ENCODE results near the gene INO80B. TPM values are rescaled to one million over a fixed set of nuclear protein-coding genes. Genes with fewer than 3 reads are reported as not detected.
"Not testable (repeated sequence)": the region's sequence is repeated elsewhere in the genome, so short reads cannot be mapped to it uniquely, and the experiment has no call there.

INO80B gene
- total RNA-seq, 1 donor from 2014 or later = 30.6 TPM

- no peak for DNase-seq (ENCODE audit: low spot score)
Measured at GRCh38 chr2:74474899-74475298, 20.0 kb downstream of the INO80B start.

GRCh38 chr2:74481431-74481830 is 26.5 kb downstream of the INO80B start:
- DNase-seq (ENCODE audit: low spot score) = no peak

GRCh38 chr2:74481961-74482800 is 27.3 kb downstream of the INO80B start:
- DNase-seq (ENCODE audit: low spot score) = no peak

GRCh38 chr2:74482801-74483674 is 28.2 kb downstream of the INO80B start, which contains the start of the genes CCDC142 and TTC31:
TSS of gene CCDC142 (minus strand) at chr2:74482998. CDS start at chr2:74482837, 161 bp downstream.
TSS of gene TTC31 (plus strand) at chr2:74483081. CDS start at chr2:74483096, 15 bp downstream.
- DNase-seq (ENCODE audit: low spot score) = peak; percentile 96

GRCh38 chr2:74483675-74484164 is 28.8 kb downstream of the INO80B start:
- not testable (repeated sequence) for DNase-seq (ENCODE audit: low spot score)

GRCh38 chr2:74486141-74486540 is 31.3 kb downstream of the INO80B start:
- no peak for DNase-seq (ENCODE audit: low spot score)

DNA sequence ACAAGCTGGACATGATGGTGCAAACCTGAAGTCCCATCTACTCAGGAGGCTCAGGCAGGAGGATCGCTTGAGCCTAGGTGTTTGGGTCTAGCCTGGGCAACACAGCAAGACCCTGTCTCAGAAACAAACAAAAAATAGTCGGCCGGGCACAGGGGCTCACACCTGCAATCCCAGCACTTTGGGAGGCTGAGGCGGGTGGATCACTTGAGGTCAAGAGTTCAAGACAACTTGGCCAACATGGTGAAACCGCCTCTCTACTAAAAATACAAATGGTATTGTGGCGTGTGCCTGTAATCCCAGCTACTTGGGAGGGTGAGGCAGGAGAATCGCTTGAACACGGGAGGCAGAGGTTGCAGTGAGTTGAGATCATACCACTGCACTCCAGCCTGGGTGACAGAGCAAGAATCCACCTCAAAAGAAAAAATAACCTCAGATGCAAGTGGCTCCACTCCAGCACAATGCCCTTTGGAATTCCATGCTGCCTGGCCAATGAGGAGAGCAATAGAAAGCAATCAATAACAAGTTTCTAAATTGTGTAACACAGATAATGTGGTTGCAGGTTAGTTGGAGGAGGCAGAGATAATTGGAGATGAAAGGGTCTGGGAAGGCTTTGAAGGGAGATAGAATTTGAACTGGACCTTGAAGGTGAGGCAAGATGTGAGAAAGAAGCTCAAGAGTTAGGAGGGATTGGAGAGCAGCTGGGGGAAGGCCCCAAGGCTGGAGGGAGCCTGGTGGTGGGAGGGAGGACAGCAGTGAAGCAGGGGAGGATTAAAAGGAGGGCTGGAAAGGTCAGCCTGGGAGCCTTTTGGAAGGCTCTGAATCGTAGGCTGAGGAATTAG is 34.0 kb downstream of the INO80B start:
- no peak for DNase-seq (ENCODE audit: low spot score)

GRCh38 chr2:74489906-74490305 is 35.0 kb downstream of the INO80B start:
- DNase-seq (ENCODE audit: low spot score) = no peak

- no peak for DNase-seq (ENCODE audit: low spot score)
Measured at GRCh38 chr2:74491648-74492544, 37.0 kb downstream of the INO80B start.

GRCh38 chr2:74493546-74493945 is 38.7 kb downstream of the INO80B start:
- no peak for DNase-seq (ENCODE audit: low spot score)

DNA sequence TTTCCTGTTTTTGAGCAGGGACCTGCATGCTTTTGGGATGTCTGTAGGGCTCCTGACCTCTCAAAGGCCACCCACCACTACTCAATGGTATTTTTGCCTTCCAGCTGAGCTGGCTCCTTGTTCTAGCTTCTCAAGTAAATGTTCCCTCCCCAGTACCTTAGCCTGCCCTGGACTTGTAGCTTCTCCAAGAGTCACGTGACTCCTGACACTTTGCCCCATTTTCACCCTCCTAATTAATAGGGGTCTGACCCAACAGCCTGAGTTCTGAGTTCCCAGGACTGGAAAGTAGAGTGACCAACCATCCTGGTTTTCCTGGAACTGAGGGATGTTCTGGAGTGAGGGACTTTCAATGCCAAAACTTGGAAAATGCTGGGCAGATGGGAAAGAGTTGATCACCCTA is 40.6 kb downstream of the INO80B start:
- no peak for DNase-seq (ENCODE audit: low spot score)

DNA sequence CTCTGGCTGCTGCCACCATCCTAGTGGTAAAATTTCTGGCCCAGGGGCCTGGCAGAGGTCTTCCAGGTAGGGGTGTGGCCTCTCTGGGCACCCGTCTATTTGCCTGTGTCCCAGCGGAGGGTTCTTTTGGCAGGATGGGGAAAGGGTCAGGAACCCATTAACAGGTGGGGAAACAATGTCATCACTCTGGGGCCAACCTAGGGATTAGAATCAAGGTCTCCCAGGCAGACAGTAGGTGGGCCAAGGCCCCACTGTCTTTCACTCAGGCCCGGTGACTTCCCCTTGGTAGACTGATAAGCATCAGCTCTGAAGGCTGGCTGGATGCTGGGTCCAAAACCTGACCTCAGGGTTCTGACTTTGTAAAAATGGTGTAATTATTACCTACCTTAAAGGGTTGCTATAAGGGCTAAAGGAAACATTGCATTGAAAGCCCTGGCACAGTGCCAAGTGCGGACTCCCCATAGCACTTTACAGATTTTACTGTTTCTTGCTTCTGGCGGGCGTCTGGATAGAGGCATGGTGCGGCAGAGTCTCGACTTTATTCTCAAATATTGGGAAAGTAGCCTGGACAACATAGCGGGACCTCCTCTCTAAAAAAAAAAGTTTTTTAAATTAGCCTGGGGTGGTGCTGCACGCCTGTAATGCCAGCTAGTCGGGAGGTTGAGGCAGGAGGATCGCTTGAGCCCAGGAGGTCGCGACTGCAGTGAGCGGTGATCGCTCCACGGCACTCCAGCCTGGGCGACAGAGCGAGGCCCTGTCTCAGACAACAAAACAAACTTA is 42.3 kb downstream of the INO80B start:
- no peak for DNase-seq (ENCODE audit: low spot score)

DNA sequence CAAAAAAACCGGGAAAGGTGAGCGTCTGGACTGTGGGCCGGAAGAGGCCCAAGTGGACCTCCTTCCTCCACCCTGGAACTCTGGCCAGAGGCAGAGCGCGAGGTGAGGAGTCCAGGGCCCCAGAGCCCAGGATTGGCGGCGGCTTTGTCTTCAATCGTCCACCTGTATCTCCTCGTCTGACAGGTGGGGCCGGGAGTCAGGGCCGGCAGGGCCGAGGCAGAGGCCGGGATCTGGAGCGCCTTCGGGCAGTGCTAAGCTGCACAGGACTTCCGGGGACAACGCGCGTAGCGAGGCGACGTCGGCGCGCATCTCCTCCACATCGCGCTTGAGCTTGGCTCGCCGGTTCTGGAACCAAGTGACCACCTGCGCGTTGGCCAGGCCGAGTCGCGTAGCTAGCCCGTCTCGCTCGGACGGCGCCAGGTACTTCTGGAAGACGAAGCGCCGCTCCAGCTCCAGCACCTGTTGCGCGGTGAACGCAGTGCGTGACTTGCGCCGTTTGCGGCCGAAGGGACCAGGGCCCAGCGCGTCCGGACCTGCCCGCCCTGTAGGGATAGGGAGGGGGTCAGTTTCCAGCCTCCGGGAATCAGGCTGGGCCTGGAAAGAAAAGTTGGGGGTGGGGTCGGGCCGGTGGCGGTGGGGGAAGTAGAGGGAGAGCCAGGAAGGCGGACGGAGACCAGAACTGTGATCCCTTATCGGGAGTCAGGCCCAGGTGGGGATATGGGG is 43.1 kb downstream of the INO80B start:
- no peak for DNase-seq (ENCODE audit: low spot score)

DNA sequence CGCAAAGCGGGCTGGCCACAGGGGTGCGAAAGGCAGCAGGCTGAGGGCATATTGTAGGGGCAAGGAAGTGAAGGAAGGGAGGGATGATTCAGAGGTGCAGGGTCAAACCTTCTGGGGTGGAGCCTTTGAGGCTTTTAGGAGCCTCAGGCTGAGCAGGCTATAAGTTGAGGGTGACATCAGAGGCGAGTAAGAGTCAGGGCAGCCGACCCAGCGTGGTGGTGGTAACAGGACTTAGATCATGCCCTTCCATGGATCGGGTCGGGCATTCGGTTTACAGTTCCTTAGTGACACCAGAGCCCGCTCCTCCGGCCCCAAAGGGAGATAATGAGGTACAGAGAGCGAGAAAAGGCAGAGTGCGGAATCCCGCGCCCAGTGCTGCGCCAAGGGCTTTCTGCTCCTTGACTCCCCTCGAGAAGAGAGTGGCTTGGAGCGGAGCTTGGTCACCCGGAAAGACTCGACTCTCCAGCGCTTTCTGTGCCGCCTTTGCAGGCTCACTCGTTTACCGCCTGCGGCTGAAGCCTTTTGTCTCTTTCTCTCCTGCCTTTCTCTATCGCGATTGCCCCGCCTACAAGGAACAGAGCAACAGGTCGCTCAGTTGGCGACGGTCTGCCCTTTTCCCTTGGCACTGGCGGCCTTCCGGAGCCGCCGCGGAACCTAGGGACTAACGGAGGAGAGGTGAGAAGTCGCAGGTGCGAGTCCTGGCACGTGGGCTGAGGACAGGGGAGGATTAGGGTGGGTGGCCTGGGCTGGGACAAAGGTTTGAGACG is 43.8 kb downstream of the INO80B start:
- no peak for DNase-seq (ENCODE audit: low spot score)

DNA sequence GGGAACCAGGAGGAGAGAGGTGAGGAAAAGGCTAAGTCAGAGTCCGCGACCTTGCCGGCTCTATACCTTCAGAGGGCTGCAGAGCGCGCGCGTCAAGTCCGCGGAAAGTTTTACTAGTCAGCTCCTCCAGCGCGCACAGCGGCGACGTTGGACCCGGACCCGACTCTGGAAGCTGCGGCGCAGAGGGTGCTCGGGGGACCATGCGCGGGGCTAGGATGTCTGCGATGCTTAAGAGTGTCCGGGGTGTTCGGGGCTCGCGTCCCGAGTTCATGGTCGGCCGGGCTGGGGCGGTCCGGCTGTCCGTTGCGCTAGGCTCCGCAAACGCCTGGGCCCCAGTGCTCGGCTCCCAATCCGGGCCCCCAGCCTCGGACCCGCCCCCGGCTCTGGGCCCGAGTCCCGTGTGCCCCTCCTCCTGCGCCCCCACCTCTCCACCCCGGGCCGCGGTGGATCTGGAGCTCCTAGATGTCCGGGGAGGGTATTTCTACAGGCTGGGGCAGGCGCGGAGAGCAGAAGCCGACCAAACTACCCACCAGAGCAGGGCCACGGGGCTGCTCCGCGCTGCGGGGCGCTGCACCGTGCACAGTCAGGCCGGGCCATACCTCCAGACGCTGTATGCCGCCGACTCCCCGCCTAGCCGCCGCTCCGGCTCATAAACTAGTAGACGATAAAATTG is 44.5 kb downstream of the INO80B start, which contains the start of gene LBX2:
Gene LBX2, minus strand, starts transcription at position 337 of the 673 bp plus-strand sequence. Its CDS starts 66 bp downstream, at position 271.
- no peak for DNase-seq (ENCODE audit: low spot score)

GRCh38 chr2:74499940-74500577 is 45.2 kb downstream of the INO80B start:
- DNase-seq (ENCODE audit: low spot score) = no peak
